Astrocyte (in vitro differentiated cells and primary cell): ENCODE data around the gene DUOX2.

ENCODE experiments used
- CTCF ChIP-seq: IDR thresholded peaks from 2 replicates; pipeline ENCODE4 v1.5.1; 2011; ENCODE audit warnings: low read depth, mild to moderate bottlenecking, inconsistent platforms, low read length, moderate library complexity; ENCODE audit not compliant: insufficient read depth
- EZH2 ChIP-seq: IDR thresholded peaks from 2 replicates; pipeline ENCODE4 v1.6.1; 2012; ENCODE audit warnings: mild to moderate bottlenecking, low read length, inconsistent platforms; ENCODE audit not compliant: insufficient read depth

- TF ChIP-seq CTCF (no peak), EZH2 (no peak)
Observed at GRCh38 chr15:45064386-45064785, 49.6 kb downstream of the DUOX2 start.
